Measurements from ENCODE around the gene C1orf52. TPM values are rescaled to one million over a fixed set of nuclear protein-coding genes. Genes with fewer than 3 reads are reported as not detected.
A peak's percentile ranks its signal among the peaks of the same experiment; 100 is the strongest.

C1orf52 gene
- total and polyA plus RNA-seq, 7 donors = 10.2 to 28.8 (median 15.1) TPM

GRCh38 chr1:85245456-85245855 lies 14.0 kb downstream of the C1orf52 start:
- H3K4me3 ChIP-seq = no peak overlapping the region
- H3K27me3 ChIP-seq (ENCODE audit: insufficient read depth in 3 of 3, low read length in 2 of 3) = no peaks in the 10 kb centered on the region
- H3K9me3 ChIP-seq = no peaks in the 10 kb centered on the region
- no peak overlapping the region for H3K27ac ChIP-seq
- DNase-seq = no peak
- WGBS, 3 donors = 41 to 59% (median 50%) methylated on average over 1 of the region's 1 CpG
- H3K36me3 ChIP-seq (ENCODE audit: insufficient read depth in 1 of 2, low read depth in 1 of 2) = peaks cover 0 to 1% of the 10 kb centered on the region in 2 donors
- TF ChIP-seq CTCF (IDR thresholded peaks at IDR 0.05) = no peak
- no peak for ATAC-seq
- peaks cover 16% of the 10 kb centered on the region for H3K4me1 ChIP-seq
- intact Hi-C loops (cut with DNase I) = no loop called here

GRCh38 chr1:85244271-85245061 lies 15.0 kb downstream of the C1orf52 start:
- no peak for TF ChIP-seq CTCF (IDR thresholded peaks at IDR 0.05)
- DNase-seq (no peak), ATAC-seq (no peak)
- Histone ChIP-seq H3K27ac (no peak overlapping the region), H3K27me3 (ENCODE audit: insufficient read depth in 3 of 3, low read length in 2 of 3) (no peaks in the 10 kb centered on the region), H3K36me3 (ENCODE audit: insufficient read depth in 1 of 2, low read depth in 1 of 2) (no peaks in the 10 kb centered on the region), H3K9me3 (no peaks in the 10 kb centered on the region), H3K4me1 (peaks cover 16% of the 10 kb centered on the region), H3K4me3 (no peak overlapping the region)
- intact Hi-C loops (cut with DNase I) = no loop called here
- 39 to 54% (median 49%) methylated on average over 4 of the region's 4 CpGs for WGBS, 3 donors

GRCh38 chr1:85243372-85243771 lies 16.1 kb downstream of the C1orf52 start:
- no peak overlapping the region for H3K4me3 ChIP-seq
- ATAC-seq = peak in 1 of 4 donors; percentile 61
- no peaks in the 10 kb centered on the region for H3K27me3 ChIP-seq (ENCODE audit: insufficient read depth in 3 of 3, low read length in 2 of 3)
- no peaks in the 10 kb centered on the region for H3K36me3 ChIP-seq (ENCODE audit: insufficient read depth in 1 of 2, low read depth in 1 of 2)
- intact Hi-C loops (cut with DNase I) = no loop called here
- TF ChIP-seq CTCF (IDR thresholded peaks at IDR 0.05) = no peak
- peaks cover 16% of the 10 kb centered on the region for H3K4me1 ChIP-seq
- no peaks in the 10 kb centered on the region for H3K9me3 ChIP-seq
- DNase-seq = no peak
- H3K27ac ChIP-seq = no peak overlapping the region

GRCh38 chr1:85240643-85241042 lies 18.8 kb downstream of the C1orf52 start:
- DNase-seq (no peak), ATAC-seq (no peak)
- no peak overlapping the region for H3K27ac ChIP-seq
- 22 to 30% (median 29%) methylated on average over 1 of the region's 1 CpG for WGBS, 3 donors
- intact Hi-C loops (cut with DNase I) = no loop called here
- H3K4me3 ChIP-seq = no peak overlapping the region
- TF ChIP-seq CTCF (IDR thresholded peaks at IDR 0.05) = no peak
- H3K4me1 ChIP-seq = peaks cover 16% of the 10 kb centered on the region
- no peaks in the 10 kb centered on the region for H3K9me3 ChIP-seq
- no peaks in the 10 kb centered on the region for H3K27me3 ChIP-seq (ENCODE audit: insufficient read depth in 3 of 3, low read length in 2 of 3)
- no peaks in the 10 kb centered on the region for H3K36me3 ChIP-seq (ENCODE audit: insufficient read depth in 1 of 2, low read depth in 1 of 2)

- ATAC-seq (peak in 1 of 4 donors; percentile 50), DNase-seq (no peak)
- Histone ChIP-seq H3K27me3 (ENCODE audit: insufficient read depth in 3 of 3, low read length in 2 of 3) (no peaks in the 10 kb centered on the region), H3K36me3 (ENCODE audit: insufficient read depth in 1 of 2, low read depth in 1 of 2) (no peaks in the 10 kb centered on the region), H3K9me3 (no peaks in the 10 kb centered on the region), H3K4me3 (no peak overlapping the region), H3K27ac (no peak overlapping the region), H3K4me1 (peaks cover 16% of the 10 kb centered on the region)
- no peak for TF ChIP-seq CTCF (IDR thresholded peaks at IDR 0.05)
- WGBS, 3 donors = 9 to 12% (median 11%) methylated on average over 1 of the region's 1 CpG
- intact Hi-C loops (cut with DNase I) = no loop called here
Measured at GRCh38 chr1:85240174-85240601, 19.3 kb downstream of the C1orf52 start.
